Measurements from ENCODE around the gene CCDC181.

- TF ChIP-seq CTCF (IDR thresholded peaks at IDR 0.05) (no peak), EZH2 (IDR thresholded peaks at IDR 0.05; ENCODE audit: borderline replicate concordance, insufficient read depth, low read depth, low read length, poor library complexity, severe bottlenecking) (no peak)
Observed at GRCh38 chr1:169368406-169368769, 58.9 kb downstream of the CCDC181 start.

Measured in B cell (primary cell).